Measurements from ENCODE around the gene DNAJB2. TPM values are rescaled to one million over a fixed set of nuclear protein-coding genes. Genes with fewer than 3 reads are reported as not detected.

DNAJB2 gene
- total RNA-seq, 2 experiments from 2014 or later, result 49.9 to 58.7 TPM

DNA sequence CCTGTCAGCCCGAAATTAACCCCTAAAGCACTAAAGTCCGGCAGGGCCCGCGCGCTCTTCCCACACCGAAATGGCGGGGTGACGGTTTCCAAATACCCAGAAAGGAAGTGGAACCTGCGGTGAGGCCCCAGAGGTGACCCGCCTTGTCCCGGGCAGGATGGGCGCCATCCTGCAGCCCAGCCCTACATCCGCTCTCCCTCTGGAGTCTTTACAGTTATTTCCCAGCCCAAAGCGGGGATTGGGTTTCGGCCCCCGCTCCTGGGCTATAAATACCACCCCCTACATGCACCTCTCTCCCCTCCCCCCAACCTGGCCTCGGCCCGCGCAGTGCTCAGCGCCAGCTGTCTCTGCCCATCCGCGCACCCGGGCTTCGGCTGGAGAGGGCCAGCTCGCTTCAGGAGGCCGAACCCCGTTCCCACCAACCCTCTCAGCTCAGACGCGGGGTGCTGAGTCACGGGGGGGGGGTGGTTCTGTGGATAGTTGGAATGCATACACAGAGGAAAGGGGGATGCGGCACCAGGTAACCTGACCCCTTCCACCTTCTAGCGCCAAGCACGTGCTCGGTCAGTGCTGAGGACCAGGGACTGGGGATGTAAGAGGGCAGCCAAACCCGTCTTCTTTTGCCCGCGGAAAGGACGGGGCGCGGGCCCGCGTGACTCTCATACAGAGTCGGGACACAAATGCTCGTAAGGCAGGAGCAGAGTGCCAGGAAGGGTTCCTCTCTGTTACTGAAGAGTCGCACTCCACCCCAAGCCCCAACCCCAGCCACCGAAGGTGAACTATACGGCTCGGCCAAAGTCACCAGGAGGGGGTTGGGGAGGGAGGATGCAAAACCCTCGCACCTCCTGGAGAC is 26.0 kb upstream of the DNAJB2 start, which contains the start of gene TUBA4B:
Gene TUBA4B (plus strand): TSS at position 344 of the 853 bp plus-strand sequence. CDS start 165 bp downstream, at position 509.
- intact Hi-C loops (cut with micrococcal nuclease; ENCODE audit: unreplicated experiment), result loop anchor here (1.0 to 10.0 kb wide), 3 partner anchors 26 to 358 kb away; partner anchors contain the start of genes CNPPD1 and DNAJB2
- H3K9me2 ChIP-seq (ENCODE audit: insufficient read depth, low read length), result no peaks in the 10 kb centered on the region
- peak within 1 kb of the TSS; percentile 93 for H3K4me2 ChIP-seq (ENCODE audit: low read length)
- peaks cover 56% of the 10 kb centered on the region for H3K4me1 ChIP-seq (ENCODE audit: insufficient read depth, low read length, poor library complexity, severe bottlenecking)
- H3K36me3 ChIP-seq (ENCODE audit: insufficient read depth, low read length), result peaks cover 38% of the 10 kb centered on the region
- no TSS peak for BruUV-seq (replicated peaks)
- CTCF ChIA-PET (ENCODE audit: unreplicated experiment), result interaction anchor here (2.6 kb wide), 1 partner anchor 25 kb away, joined by 7 read pairs; the partner anchor contains the start of gene DNAJB2
- POLR2A ChIA-PET, result interaction anchor here (0.6 to 2.3 kb wide), 14 partner anchors 9 to 689 kb away, joined by 3 to 8 read pairs (median 4); partner anchors contain the start of genes ANKZF1, ATG9A, CNPPD1 and DNAJB2
- H2AFZ ChIP-seq (ENCODE audit: low read length), result peak within 1 kb of the TSS; percentile 49; the same call in 1 of the 2 replicates
- peak; percentile 65 for DNase-seq (ENCODE audit: low spot score)
- TF ChIP-seq, protein P1, sequence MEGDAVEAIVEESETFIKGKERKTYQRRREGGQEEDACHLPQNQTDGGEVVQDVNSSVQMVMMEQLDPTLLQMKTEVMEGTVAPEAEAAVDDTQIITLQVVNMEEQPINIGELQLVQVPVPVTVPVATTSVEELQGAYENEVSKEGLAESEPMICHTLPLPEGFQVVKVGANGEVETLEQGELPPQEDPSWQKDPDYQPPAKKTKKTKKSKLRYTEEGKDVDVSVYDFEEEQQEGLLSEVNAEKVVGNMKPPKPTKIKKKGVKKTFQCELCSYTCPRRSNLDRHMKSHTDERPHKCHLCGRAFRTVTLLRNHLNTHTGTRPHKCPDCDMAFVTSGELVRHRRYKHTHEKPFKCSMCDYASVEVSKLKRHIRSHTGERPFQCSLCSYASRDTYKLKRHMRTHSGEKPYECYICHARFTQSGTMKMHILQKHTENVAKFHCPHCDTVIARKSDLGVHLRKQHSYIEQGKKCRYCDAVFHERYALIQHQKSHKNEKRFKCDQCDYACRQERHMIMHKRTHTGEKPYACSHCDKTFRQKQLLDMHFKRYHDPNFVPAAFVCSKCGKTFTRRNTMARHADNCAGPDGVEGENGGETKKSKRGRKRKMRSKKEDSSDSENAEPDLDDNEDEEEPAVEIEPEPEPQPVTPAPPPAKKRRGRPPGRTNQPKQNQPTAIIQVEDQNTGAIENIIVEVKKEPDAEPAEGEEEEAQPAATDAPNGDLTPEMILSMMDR (conservative IDR thresholded peaks at IDR 0.05; ENCODE audit: low read length), result no peak
- no peak for TF ChIP-seq EZH2phosphoT487 (IDR thresholded peaks at IDR 0.05; ENCODE audit: borderline replicate concordance, low read depth, low read length)
- H3K79me2 ChIP-seq (ENCODE audit: insufficient read depth, low read depth, low read length), result peaks cover 36% of the 10 kb centered on the region
- H3K4me3 ChIP-seq (ENCODE audit: low read depth, low read length, poor library complexity, severe bottlenecking), result peak within 1 kb of the TSS; percentile 87
- no peaks in the 10 kb centered on the region for H4K20me1 ChIP-seq (ENCODE audit: insufficient read depth, low read length)
- peak within 1 kb of the TSS; percentile 96 for H3K27ac ChIP-seq (ENCODE audit: low read depth, low read length, poor library complexity, severe bottlenecking)
- no peaks in the 10 kb centered on the region for H3K9me3 ChIP-seq (ENCODE audit: low read length)

DNA sequence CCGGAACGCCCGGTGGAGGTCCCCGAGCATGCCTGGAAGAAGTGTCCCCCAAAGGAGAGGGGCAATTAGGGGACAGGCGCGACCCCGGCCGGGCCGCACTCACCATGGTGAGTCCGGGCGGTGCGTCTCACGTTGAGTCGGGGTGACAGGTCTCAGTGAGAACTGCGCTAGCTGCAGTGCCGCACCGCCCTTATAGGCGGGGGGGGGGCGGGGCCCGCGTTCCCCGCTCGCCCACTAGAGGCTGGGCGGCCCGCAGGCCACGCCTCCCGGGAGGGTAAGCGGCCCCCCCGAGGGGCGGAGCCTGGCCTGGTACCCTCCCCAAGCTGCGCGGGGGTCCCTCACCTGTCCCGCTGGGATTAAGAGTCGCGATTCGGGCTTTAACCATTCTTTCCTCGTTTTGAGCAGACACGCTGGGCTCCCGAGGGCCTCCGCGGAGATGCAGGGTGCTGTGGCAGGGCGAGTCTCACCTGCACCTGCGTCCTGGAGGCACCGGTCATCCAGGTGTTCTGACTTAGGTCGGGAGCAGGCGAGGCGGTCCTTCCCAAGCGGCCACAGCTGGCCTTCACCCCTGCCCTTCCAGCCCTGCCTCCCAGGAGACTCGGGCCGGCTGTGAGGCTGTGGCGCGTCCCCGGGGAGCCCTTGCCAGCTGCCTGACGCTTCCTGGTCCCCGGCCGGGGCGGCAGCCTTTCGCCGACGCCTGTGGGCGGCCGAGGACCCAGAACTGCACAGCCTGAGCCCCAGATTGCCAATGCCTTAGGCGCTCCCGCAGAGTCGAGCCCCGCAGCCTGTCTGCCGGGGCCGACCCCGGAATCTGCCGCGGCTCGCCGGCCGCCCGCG is 25.2 kb upstream of the DNAJB2 start, which contains the start of gene TUBA4A:
Gene TUBA4A (minus strand): TSS at position 166 of the 837 bp plus-strand sequence. CDS start 60 bp downstream, at position 106.
- ChIA-PET CTCF (ENCODE audit: unreplicated experiment) (interaction anchor here (2.6 kb wide), 1 partner anchor 24 kb away, joined by 7 read pairs; the partner anchor contains the start of gene DNAJB2), POLR2A (interaction anchor here (0.6 to 2.3 kb wide), 7 partner anchors 9 to 113 kb away, joined by 3 to 15 read pairs (median 5); partner anchors contain the start of genes ANKZF1, ATG9A, CNPPD1 and GLB1L)
- H3K4me1 ChIP-seq (ENCODE audit: insufficient read depth, low read length, poor library complexity, severe bottlenecking), result peaks cover 47% of the 10 kb centered on the region
- H3K9me2 ChIP-seq (ENCODE audit: insufficient read depth, low read length), result no peaks in the 10 kb centered on the region
- peaks cover 28% of the 10 kb centered on the region for H3K79me2 ChIP-seq (ENCODE audit: insufficient read depth, low read depth, low read length)
- H3K9me3 ChIP-seq (ENCODE audit: low read length), result no peaks in the 10 kb centered on the region
- H3K4me3 ChIP-seq (ENCODE audit: low read depth, low read length, poor library complexity, severe bottlenecking), result peak within 1 kb of the TSS; percentile 87
- H4K20me1 ChIP-seq (ENCODE audit: insufficient read depth, low read length), result no peaks in the 10 kb centered on the region
- peak within 1 kb of the TSS; percentile 49; the same call in 1 of the 2 replicates for H2AFZ ChIP-seq (ENCODE audit: low read length)
- DNase-seq (ENCODE audit: low spot score), result peak; percentile 93
- peaks cover 29% of the 10 kb centered on the region for H3K36me3 ChIP-seq (ENCODE audit: insufficient read depth, low read length)
- peak within 1 kb of the TSS; percentile 96 for H3K27ac ChIP-seq (ENCODE audit: low read depth, low read length, poor library complexity, severe bottlenecking)
- H3K4me2 ChIP-seq (ENCODE audit: low read length), result peak within 1 kb of the TSS; percentile 93
- intact Hi-C loops (cut with micrococcal nuclease; ENCODE audit: unreplicated experiment), result loop anchor here (1.0 to 10.0 kb wide), 4 partner anchors 25 to 359 kb away; partner anchors contain the start of genes CNPPD1 and DNAJB2
- BruUV-seq (replicated peaks), result no TSS peak
- no peak for TF ChIP-seq EZH2phosphoT487 (IDR thresholded peaks at IDR 0.05; ENCODE audit: borderline replicate concordance, low read depth, low read length)
- TF ChIP-seq, protein P1 (conservative IDR thresholded peaks at IDR 0.05; ENCODE audit: low read length), result no peak

Measured in OCI-LY7 (cell line).